K562 (cell line): ENCODE measurements around the gene IRF8. TPM values are rescaled to one million over a fixed set of nuclear protein-coding genes. Genes with fewer than 3 reads are reported as not detected.

Experiments
- CREM ChIP-seq: IDR thresholded peaks from 2 replicates; pipeline ENCODE4 v1.6.1; 2014; ENCODE audit warnings: antibody characterized with exemption, low read depth
- ILF3 ChIP-seq: fragments of 450-650 bp; IDR thresholded peaks from 2 replicates; pipeline ENCODE4 v1.6.1; 2018; ENCODE audit warnings: antibody characterized with exemption, mild to moderate bottlenecking, moderate library complexity, borderline replicate concordance
- JUNB ChIP-seq: fragments of 450-650 bp; formaldehyde crosslinking; conservative IDR thresholded peaks from 2 replicates; pipeline ENCODE4 v1.4.0; 2020; ENCODE audit warnings: mild to moderate bottlenecking
- PHF8 ChIP-seq: fragments of 200-600 bp; sonication (generic); IDR thresholded peaks from 2 replicates; pipeline ENCODE4 v1.6.1; 2012; ENCODE audit warnings: mixed run types, mild to moderate bottlenecking, inconsistent platforms, low read length, moderate library complexity, borderline replicate concordance
- SMAD2 ChIP-seq: fragments of 150-350 bp; IDR thresholded peaks from 2 replicates; pipeline ENCODE4 v1.6.1; 2014; ENCODE audit warnings: low read depth, mild to moderate bottlenecking, low read length
- ZNF583 ChIP-seq: fragments of 250-450 bp; sonication (Bioruptor Pico); IDR thresholded peaks from 2 replicates; pipeline ENCODE4 v1.4.0; 2020
- polyA plus RNA-seq, 8 experiments: library from polyadenylated mRNA; depleted of rRNA in 4 of 8; stranded (reverse) in 5 of 8; unstranded in 3 of 8; fragments of >200 nt; fragmentation: Nextera tagmentation in 2 of 8; fragmentation: Illumina TruSeq in 1 of 8; extraction: Ambion mirVana in 2 of 8; extraction: Trizol in 1 of 8; gene quantifications; 2 replicates each; pipeline versions ENCODE4 v1.2.1 to v1.2.3, GENCODE V29; 2011 to 2014; ENCODE audit warnings: inconsistent platforms in 1 of 8, missing spikeins in 1 of 8
- total RNA-seq, 7 experiments: library from RNA; depleted of rRNA in 6 of 7; stranded (reverse); fragments of >200 nt in 6 of 7; fragmentation: Illumina TruSeq in 2 of 7; extraction: Trizol in 2 of 7; gene quantifications; 2 replicates each; pipeline versions ENCODE4 v1.2.1 to v1.2.3, GENCODE V29; 2011 to 2021; ENCODE audit warnings: low replicate concordance in 1 of 7
- TF ChIP-seq, protein P1 (sequence below), 2 experiments: fragments of 450-650 bp; formaldehyde crosslinking in 1 of 2; IDR thresholded peaks; 2 replicates each; pipeline versions ENCODE4 v1.4.0 to v1.6.1; 2014 to 2020; ENCODE audit warnings: mild to moderate bottlenecking in 2 of 2, borderline replicate concordance in 1 of 2, low read depth in 1 of 2
- TF ChIP-seq, protein P2 (sequence below): fragments of 450-650 bp; formaldehyde crosslinking; IDR thresholded peaks from 2 replicates; pipeline ENCODE4 v1.4.0; 2020; ENCODE audit warnings: mild to moderate bottlenecking
- TF ChIP-seq, protein P3 (sequence below): fragments of 450-650 bp; formaldehyde crosslinking; IDR thresholded peaks from 2 replicates; pipeline ENCODE4 v1.4.0; 2020; ENCODE audit warnings: mild to moderate bottlenecking, moderate library complexity
- TF ChIP-seq, protein P4 (sequence below): sonication (generic); formaldehyde crosslinking; IDR thresholded peaks from 2 replicates; pipeline ENCODE4 v1.8.0; 2022; ENCODE audit warnings: mild to moderate bottlenecking, missing genetic modification reagents

Gene IRF8
- total and polyA plus RNA-seq, 9 of the 15 experiments (the other 6 are each of a cell fraction or from before 2014, with no cell fraction given), result 0.01 to 0.98 TPM; not detected in 7

DNA sequence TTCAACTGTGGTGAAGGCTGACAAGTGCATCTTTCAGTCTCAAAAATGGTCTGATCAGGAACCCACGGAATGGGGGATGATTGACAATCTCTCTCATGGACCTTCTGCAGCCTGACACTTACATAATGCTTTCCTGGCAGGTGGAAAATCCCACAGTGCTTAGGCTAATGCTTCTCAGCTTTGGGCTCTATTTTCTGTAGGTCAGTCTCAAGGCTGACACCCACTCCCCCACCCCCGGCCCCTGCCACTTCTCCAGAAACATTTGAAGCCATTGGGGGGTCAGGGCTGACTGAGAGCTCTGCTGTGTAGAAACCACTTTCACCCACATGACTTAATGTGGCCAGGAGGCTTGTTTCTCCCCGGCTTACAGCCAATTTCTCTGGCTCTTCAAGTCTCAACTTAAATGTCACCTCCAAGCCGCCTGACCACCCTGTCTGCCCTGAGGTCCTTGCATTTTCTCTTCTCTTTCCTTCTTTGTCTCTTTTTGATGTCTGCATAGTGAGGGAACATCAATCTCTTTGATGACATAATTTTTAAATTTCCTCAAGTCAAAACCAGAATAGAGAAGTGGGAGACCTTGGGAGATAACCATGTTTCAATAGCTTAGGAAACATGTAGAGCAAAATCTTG is 16.7 kb upstream of the IRF8 start (continued):
- TF ChIP-seq, protein P1, sequence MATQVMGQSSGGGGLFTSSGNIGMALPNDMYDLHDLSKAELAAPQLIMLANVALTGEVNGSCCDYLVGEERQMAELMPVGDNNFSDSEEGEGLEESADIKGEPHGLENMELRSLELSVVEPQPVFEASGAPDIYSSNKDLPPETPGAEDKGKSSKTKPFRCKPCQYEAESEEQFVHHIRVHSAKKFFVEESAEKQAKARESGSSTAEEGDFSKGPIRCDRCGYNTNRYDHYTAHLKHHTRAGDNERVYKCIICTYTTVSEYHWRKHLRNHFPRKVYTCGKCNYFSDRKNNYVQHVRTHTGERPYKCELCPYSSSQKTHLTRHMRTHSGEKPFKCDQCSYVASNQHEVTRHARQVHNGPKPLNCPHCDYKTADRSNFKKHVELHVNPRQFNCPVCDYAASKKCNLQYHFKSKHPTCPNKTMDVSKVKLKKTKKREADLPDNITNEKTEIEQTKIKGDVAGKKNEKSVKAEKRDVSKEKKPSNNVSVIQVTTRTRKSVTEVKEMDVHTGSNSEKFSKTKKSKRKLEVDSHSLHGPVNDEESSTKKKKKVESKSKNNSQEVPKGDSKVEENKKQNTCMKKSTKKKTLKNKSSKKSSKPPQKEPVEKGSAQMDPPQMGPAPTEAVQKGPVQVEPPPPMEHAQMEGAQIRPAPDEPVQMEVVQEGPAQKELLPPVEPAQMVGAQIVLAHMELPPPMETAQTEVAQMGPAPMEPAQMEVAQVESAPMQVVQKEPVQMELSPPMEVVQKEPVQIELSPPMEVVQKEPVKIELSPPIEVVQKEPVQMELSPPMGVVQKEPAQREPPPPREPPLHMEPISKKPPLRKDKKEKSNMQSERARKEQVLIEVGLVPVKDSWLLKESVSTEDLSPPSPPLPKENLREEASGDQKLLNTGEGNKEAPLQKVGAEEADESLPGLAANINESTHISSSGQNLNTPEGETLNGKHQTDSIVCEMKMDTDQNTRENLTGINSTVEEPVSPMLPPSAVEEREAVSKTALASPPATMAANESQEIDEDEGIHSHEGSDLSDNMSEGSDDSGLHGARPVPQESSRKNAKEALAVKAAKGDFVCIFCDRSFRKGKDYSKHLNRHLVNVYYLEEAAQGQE (IDR thresholded peaks at IDR 0.05; ENCODE audit: borderline replicate concordance), result no peak
- TF ChIP-seq, protein P1 (CRISPR knock-in tag; IDR thresholded peaks at IDR 0.05; ENCODE audit: low read depth), result no peak
- TF ChIP-seq JUNB (no peak), PHF8 (no peak), ILF3 (no peak), ZNF583 (CRISPR knock-in tag) (no peak), CREM (no peak), SMAD2 (no peak)
- TF ChIP-seq, protein P2, sequence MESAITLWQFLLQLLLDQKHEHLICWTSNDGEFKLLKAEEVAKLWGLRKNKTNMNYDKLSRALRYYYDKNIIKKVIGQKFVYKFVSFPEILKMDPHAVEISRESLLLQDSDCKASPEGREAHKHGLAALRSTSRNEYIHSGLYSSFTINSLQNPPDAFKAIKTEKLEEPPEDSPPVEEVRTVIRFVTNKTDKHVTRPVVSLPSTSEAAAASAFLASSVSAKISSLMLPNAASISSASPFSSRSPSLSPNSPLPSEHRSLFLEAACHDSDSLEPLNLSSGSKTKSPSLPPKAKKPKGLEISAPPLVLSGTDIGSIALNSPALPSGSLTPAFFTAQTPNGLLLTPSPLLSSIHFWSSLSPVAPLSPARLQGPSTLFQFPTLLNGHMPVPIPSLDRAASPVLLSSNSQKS (CRISPR knock-in tag), result no peak
- TF ChIP-seq, protein P3, sequence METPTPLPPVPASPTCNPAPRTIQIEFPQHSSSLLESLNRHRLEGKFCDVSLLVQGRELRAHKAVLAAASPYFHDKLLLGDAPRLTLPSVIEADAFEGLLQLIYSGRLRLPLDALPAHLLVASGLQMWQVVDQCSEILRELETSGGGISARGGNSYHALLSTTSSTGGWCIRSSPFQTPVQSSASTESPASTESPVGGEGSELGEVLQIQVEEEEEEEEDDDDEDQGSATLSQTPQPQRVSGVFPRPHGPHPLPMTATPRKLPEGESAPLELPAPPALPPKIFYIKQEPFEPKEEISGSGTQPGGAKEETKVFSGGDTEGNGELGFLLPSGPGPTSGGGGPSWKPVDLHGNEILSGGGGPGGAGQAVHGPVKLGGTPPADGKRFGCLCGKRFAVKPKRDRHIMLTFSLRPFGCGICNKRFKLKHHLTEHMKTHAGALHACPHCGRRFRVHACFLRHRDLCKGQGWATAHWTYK (CRISPR knock-in tag), result no peak
- TF ChIP-seq, protein P4, sequence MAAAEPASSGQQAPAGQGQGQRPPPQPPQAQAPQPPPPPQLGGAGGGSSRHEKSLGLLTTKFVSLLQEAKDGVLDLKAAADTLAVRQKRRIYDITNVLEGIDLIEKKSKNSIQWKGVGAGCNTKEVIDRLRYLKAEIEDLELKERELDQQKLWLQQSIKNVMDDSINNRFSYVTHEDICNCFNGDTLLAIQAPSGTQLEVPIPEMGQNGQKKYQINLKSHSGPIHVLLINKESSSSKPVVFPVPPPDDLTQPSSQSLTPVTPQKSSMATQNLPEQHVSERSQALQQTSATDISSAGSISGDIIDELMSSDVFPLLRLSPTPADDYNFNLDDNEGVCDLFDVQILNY, result no peak
